H1 (cell line): ENCODE results near the gene SCP2. TPM values are rescaled to one million over a fixed set of nuclear protein-coding genes. Genes with fewer than 3 reads are reported as not detected.

Experiments used
- CBX8 ChIP-seq: fragments of 300-800, 300-1000 bp; sonication (generic); IDR thresholded peaks from 2 replicates; pipeline ENCODE4 v1.7.1; 2016; ENCODE audit warnings: low read depth, low read length, borderline replicate concordance
- CEBPB ChIP-seq: IDR thresholded peaks from 2 replicates; pipeline ENCODE4 v1.6.1; 2012; ENCODE audit warnings: low read depth, low read length
- EP300 ChIP-seq, 2 experiments: IDR thresholded peaks; 1 replicate in 1 of 2; 2 replicates in 1 of 2; pipeline ENCODE4 v1.6.1; 2011 to 2012; ENCODE audit warnings: low read depth in 2 of 2, low read length in 2 of 2, mild to moderate bottlenecking in 2 of 2, borderline replicate concordance in 1 of 2, inconsistent platforms in 1 of 2, moderate library complexity in 1 of 2
- TAF7 ChIP-seq: optimal IDR thresholded peaks from 2 replicates; pipeline ENCODE3; 2011; ENCODE audit warnings: low read depth, mild to moderate bottlenecking, inconsistent platforms, low read length, moderate library complexity, borderline replicate concordance
- polyA plus RNA-seq, 7 experiments: library from polyadenylated mRNA; depleted of rRNA in 3 of 7; stranded (reverse) in 5 of 7; unstranded in 2 of 7; fragments of >200 nt in 5 of 7; fragments of 200-250 nt in 2 of 7; gene quantifications; 1 replicate in 5 of 7; 2 replicates in 1 of 7; 4 replicates in 1 of 7; pipeline versions ENCODE4 v1.2.1 to v1.2.3, GENCODE V29; 2011 to 2013; ENCODE audit warnings: missing spikeins in 2 of 7, mixed read lengths in 2 of 7
- total RNA-seq: library from RNA; stranded (reverse); fragmentation: NEBNext Ultra II Directional; extraction: Animal tissue kit (Norgen Biotek cat#: 25700); gene quantifications from 2 replicates; pipeline ENCODE4 v1.2.1, GENCODE V29; 2021

The SCP2 gene
- total and polyA plus RNA-seq, 2 of the 8 experiments (the other 6 are each of a cell fraction or from before 2014, with no cell fraction given), result 20.9 to 54.3 TPM

DNA sequence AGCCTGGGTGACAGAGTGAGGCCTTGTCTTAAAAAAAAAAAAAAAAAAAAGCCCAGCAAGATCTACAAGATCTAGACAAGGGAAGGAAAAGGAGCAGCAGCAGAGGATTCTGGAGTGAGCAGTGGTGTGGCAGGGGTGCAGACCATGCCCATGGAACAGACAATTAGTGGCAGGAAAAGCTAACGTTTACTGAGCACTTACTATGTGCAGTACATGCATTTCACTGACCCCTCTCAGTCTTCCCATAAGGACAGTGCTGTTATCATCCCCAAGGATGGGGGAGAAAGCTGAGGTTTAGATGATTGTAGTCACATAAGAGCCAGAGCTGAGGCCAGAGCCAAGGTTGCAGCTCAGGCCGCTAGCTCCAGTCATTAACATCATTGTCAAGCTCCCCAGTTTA lies 140.8 kb downstream of the SCP2 start (continued):
- TF ChIP-seq CBX8 (no peak), CEBPB (no peak), EP300 (IDR thresholded peaks at IDR 0.05; ENCODE audit: borderline replicate concordance in 1 of 2, low read depth in 2 of 2, low read length in 2 of 2) (no peak), TAF7 (no peak)
